Spleen (tissue), 11 donors: Measurements from ENCODE around the gene BRAF. TPM values are rescaled to one million over a fixed set of nuclear protein-coding genes. Genes with fewer than 3 reads are reported as not detected.
"Not testable (repeated sequence)": the region's sequence is repeated elsewhere in the genome, so short reads cannot be mapped to it uniquely, and the experiment has no call there.

Experiments used
- DNase-seq: peaks from one replicate; pipeline ENCODE4 v3.0.0-alpha.2; 2020
- H3K27ac ChIP-seq, 8 donors: fragments of 200-600 bp; sonication (generic) in 7 of 8; 1 replicate in 4 of 8; 2 replicates in 4 of 8; pipeline versions ENCODE4 v1.5.0 to v1.8.0; 2016 to 2021; ENCODE audit warnings: inconsistent platforms in 4 of 8, mild to moderate bottlenecking in 4 of 8, moderate library complexity in 1 of 8
- H3K27me3 ChIP-seq, 7 donors: fragments of 200-600 bp; sonication (generic) in 6 of 7; replicated peaks in 1 of 7; 1 replicate in 4 of 7; 2 replicates in 3 of 7; pipeline versions ENCODE4 v1.5.0 to v1.8.0; 2016 to 2021; ENCODE audit warnings: inconsistent platforms in 3 of 7, mild to moderate bottlenecking in 1 of 7
- H3K36me3 ChIP-seq, 6 donors: fragments of 200-600 bp; sonication (generic) in 5 of 6; 1 replicate in 4 of 6; 2 replicates in 2 of 6; pipeline versions ENCODE4 v1.5.0 to v1.8.0; 2016 to 2021; ENCODE audit warnings: inconsistent platforms in 2 of 6
- H3K4me1 ChIP-seq, 6 donors: fragments of 200-600 bp; sonication (generic) in 5 of 6; 1 replicate in 3 of 6; 2 replicates in 3 of 6; pipeline versions ENCODE4 v1.5.0 to v1.8.0; 2016 to 2021; ENCODE audit warnings: inconsistent platforms in 3 of 6
- H3K4me3 ChIP-seq, 8 donors: fragments of 200-600 bp; sonication (generic) in 7 of 8; 1 replicate in 4 of 8; 2 replicates in 4 of 8; pipeline versions ENCODE4 v1.5.0 to v1.8.0; 2016 to 2021; ENCODE audit warnings: inconsistent platforms in 4 of 8, mild to moderate bottlenecking in 4 of 8, moderate library complexity in 2 of 8
- H3K9me3 ChIP-seq, 8 donors: fragments of 200-600 bp; sonication (generic) in 7 of 8; 1 replicate in 4 of 8; 2 replicates in 4 of 8; pipeline versions ENCODE4 v1.5.0 to v1.8.0; 2016 to 2021; ENCODE audit warnings: inconsistent platforms in 4 of 8
- POLR2A ChIP-seq, 3 donors: fragments of 450-650 bp; IDR thresholded peaks; one replicate each; pipeline ENCODE4 v1.5.1; 2017; ENCODE audit warnings: antibody characterized with exemption in 3 of 3, mild to moderate bottlenecking in 1 of 3
- POLR2AphosphoS5 ChIP-seq, 3 donors: sonication (generic); formaldehyde crosslinking; IDR thresholded peaks; one replicate each; pipeline ENCODE4 v1.5.1; 2017; ENCODE audit warnings: antibody characterized with exemption in 3 of 3
- WGBS, 5 donors: extraction: QIAGEN DNeasy Blood & Tissue Kit in 3 of 5; methylation state at CpG; one replicate each; pipeline versions ENCODE4 v1.1.5 to v1.1.7; 2013 to 2018; 5-methylcytosine and 5-hydroxymethylcytosine counted together
- intact Hi-C: fragments of 100-400 bp; cut with DNase I; formaldehyde crosslinking; loops from one replicate; pipeline ENCODE4 v1.15.0; 2023; ENCODE audit warnings: low total_unique reads
- polyA plus RNA-seq, 3 donors: library from polyadenylated mRNA; stranded (reverse); fragments of 200-250 nt; gene quantifications; one replicate each; pipeline ENCODE4 v1.2.1, GENCODE V29; 2013
- total RNA-seq, 7 donors: library from RNA; depleted of rRNA in 3 of 7; stranded (reverse); fragments of >200 nt in 3 of 7; fragmentation: NEBNext Ultra II Directional in 4 of 7; extraction: Animal tissue kit (Norgen Biotek cat#: 25700) in 4 of 7; gene quantifications; one replicate each; pipeline versions ENCODE4 v1.1.0 to v1.2.1, GENCODE V29; 2016 to 2021
- TF ChIP-seq, protein P1 (sequence below), 11 experiments: fragments of 200-600 bp in 7 of 11; fragments of 450-650 bp in 4 of 11; sonication (generic) in 4 of 11; IDR thresholded peaks in 8 of 11; conservative IDR thresholded peaks in 3 of 11; 1 replicate in 7 of 11; 2 replicates in 4 of 11; pipeline versions ENCODE4 v1.4.0 to v1.8.0; 2016 to 2021; ENCODE audit warnings: antibody characterized with exemption in 11 of 11, inconsistent platforms in 4 of 11, mild to moderate bottlenecking in 1 of 11
- donor health status: healthy with polysubstance abuse.
- donor health status: DM: no; HTN: no; CAD: no; lungs with moderate emphysema.
- donor health status: DM: no; HTN: no; CAD: no.
- donor health status: Bipolar disorder and iron deficiency.
- donor health status: healthy.
- donor health status: DM: no; HTN: no; CAD: no.
- donor health status: DM: yes; HTN: yes; CAD: no.

The BRAF gene
- total and polyA plus RNA-seq, 10 donors: 4.3 to 82.7 (median 49.3) TPM

- Histone ChIP-seq H3K27ac (no peak overlapping the region), H3K4me3 (no peak overlapping the region), H3K27me3 (no peaks in the 10 kb centered on the region), H3K36me3 (peaks cover 0 to 4% (median 0%) of the 10 kb centered on the region in 6 donors), H3K4me1 (peaks cover 8 to 93% (median 32%) of the 10 kb centered on the region in 6 donors), H3K9me3 (no peaks in the 10 kb centered on the region)
- no peak for DNase-seq
- intact Hi-C loops: no loop called here
- no peak for TF ChIP-seq POLR2AphosphoS5 (IDR thresholded peaks at IDR 0.05)
- no peak for TF ChIP-seq POLR2A (IDR thresholded peaks at IDR 0.05)
- TF ChIP-seq, protein P1, sequence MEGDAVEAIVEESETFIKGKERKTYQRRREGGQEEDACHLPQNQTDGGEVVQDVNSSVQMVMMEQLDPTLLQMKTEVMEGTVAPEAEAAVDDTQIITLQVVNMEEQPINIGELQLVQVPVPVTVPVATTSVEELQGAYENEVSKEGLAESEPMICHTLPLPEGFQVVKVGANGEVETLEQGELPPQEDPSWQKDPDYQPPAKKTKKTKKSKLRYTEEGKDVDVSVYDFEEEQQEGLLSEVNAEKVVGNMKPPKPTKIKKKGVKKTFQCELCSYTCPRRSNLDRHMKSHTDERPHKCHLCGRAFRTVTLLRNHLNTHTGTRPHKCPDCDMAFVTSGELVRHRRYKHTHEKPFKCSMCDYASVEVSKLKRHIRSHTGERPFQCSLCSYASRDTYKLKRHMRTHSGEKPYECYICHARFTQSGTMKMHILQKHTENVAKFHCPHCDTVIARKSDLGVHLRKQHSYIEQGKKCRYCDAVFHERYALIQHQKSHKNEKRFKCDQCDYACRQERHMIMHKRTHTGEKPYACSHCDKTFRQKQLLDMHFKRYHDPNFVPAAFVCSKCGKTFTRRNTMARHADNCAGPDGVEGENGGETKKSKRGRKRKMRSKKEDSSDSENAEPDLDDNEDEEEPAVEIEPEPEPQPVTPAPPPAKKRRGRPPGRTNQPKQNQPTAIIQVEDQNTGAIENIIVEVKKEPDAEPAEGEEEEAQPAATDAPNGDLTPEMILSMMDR (IDR thresholded peaks at IDR 0.05 in 8 of 11, conservative IDR thresholded peaks at IDR 0.05 in 3 of 11): no peak
- WGBS, 5 donors: 96 to 100% (median 100%) methylated on average over 1 of the region's 1 CpG
Measured at GRCh38 chr7:140917258-140917657, 7.5 kb downstream of the BRAF start.

DNA sequence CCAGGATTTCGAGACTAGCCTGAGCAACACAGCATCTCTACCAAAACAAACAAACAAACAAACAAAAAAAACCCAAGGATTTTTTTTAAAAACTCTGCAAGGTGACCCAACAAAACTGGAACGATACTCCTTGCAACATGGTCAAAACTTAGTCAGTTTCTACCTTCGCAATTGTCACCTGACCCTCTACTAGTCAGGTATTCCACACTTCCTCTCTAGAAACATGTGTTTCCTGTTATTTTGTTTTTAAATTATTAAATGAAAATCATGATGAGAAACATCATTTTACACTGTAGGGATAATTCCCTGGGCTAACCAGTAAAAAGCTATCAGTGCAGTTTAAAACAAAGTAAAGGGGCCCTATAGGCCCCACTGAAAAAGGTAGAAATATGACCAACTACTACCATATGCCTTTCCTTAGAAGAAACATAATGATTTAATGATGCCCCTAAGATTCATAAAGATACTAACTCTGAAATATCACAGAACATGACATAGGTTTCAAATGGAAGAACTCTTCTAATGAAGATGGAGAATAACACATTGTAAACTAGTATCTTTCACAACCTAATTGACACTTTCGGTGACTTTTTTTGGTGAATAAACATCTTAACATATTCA is 8.7 kb downstream of the BRAF start:
- intact Hi-C loops: no loop called here
- DNase-seq: no peak
- peaks cover 0 to 4% (median 0%) of the 10 kb centered on the region in 6 donors for H3K36me3 ChIP-seq
- peaks cover 5 to 83% (median 21%) of the 10 kb centered on the region in 6 donors for H3K4me1 ChIP-seq
- H3K9me3 ChIP-seq: no peaks in the 10 kb centered on the region
- no peak overlapping the region for H3K27ac ChIP-seq
- 65 to 78% (median 72%) methylated on average over 4 of the region's 4 CpGs for WGBS, 5 donors
- TF ChIP-seq POLR2AphosphoS5 (IDR thresholded peaks at IDR 0.05): no peak
- no peak for TF ChIP-seq POLR2A (IDR thresholded peaks at IDR 0.05)
- TF ChIP-seq, protein P1 (IDR thresholded peaks at IDR 0.05 in 8 of 11, conservative IDR thresholded peaks at IDR 0.05 in 3 of 11): no peak
- H3K27me3 ChIP-seq: no peaks in the 10 kb centered on the region
- H3K4me3 ChIP-seq: no peak overlapping the region

GRCh38 chr7:140914083-140914482 is 10.6 kb downstream of the BRAF start:
- Histone ChIP-seq H3K36me3 (peaks cover 0 to 10% (median 0%) of the 10 kb centered on the region in 6 donors), H3K4me1 (peaks cover 8 to 63% (median 19%) of the 10 kb centered on the region in 6 donors), H3K27me3 (no peaks in the 10 kb centered on the region), H3K4me3 (no peak overlapping the region), H3K9me3 (no peaks in the 10 kb centered on the region), H3K27ac (no peak overlapping the region)
- no peak for DNase-seq
- intact Hi-C loops: no loop called here
- TF ChIP-seq POLR2A (IDR thresholded peaks at IDR 0.05) (no peak), POLR2AphosphoS5 (IDR thresholded peaks at IDR 0.05) (no peak)
- TF ChIP-seq, protein P1 (IDR thresholded peaks at IDR 0.05 in 8 of 11, conservative IDR thresholded peaks at IDR 0.05 in 3 of 11): no peak

DNA sequence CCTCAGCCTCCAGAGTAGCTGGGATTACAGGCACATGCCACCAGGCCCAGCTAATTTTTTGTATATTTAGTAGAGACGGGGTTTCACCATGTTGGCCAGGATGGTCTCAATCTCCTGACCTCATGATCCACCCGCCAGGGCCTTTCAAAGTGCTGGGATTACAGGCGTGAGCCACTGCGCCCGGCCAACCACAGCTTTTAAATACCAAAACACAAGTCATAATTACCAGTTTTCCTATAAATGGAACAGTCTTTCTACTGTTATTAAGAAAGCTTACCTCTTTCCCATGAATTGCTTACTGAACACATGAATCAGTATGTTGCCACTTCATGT is 11.2 kb downstream of the BRAF start:
- H3K4me3 ChIP-seq, H3K9me3 ChIP-seq, H3K27me3 ChIP-seq, intact Hi-C loops, H3K27ac ChIP-seq, DNase-seq: not testable (repeated sequence)
- peaks cover 0 to 10% (median 0%) of the 10 kb centered on the region in 6 donors for H3K36me3 ChIP-seq
- peaks cover 8 to 62% (median 19%) of the 10 kb centered on the region in 6 donors for H3K4me1 ChIP-seq
- 92 to 98% (median 92%) methylated on average over 5 of the region's 5 CpGs for WGBS, 5 donors
